DND-41 (cell line): ENCODE results near the gene STX12.

Experiments used
- ATAC-seq: fragments of 200-7000 bp; cut with Tn5 transposase; 3 replicates; pipeline ENCODE4 v1.9.1; 2021; ENCODE audit warnings: low read depth; ENCODE audit not compliant: insufficient read depth
- DNase-seq: peaks from one replicate; pipeline ENCODE4 v3.0.0-alpha.2; 2020
- H2AFZ ChIP-seq: 2 replicates; pipeline ENCODE4 v1.6.0; 2012; ENCODE audit warnings: low read depth, low read length
- H3K27ac ChIP-seq: 2 replicates; pipeline ENCODE4 v1.5.1; 2012; ENCODE audit warnings: low read length, inconsistent platforms
- H3K27me3 ChIP-seq: fragments of 200-600 bp; sonication (generic); 2 replicates; pipeline ENCODE4 v1.6.0; 2012; ENCODE audit warnings: low read length, mild to moderate bottlenecking, inconsistent platforms; ENCODE audit not compliant: insufficient read depth, poor library complexity
- H3K36me3 ChIP-seq: 2 replicates; pipeline ENCODE4 v1.5.1; 2012; ENCODE audit warnings: low read length, inconsistent platforms; ENCODE audit not compliant: insufficient read depth
- H3K4me1 ChIP-seq: 2 replicates; pipeline ENCODE4 v1.5.1; 2012; ENCODE audit warnings: mild to moderate bottlenecking, low read length; ENCODE audit not compliant: insufficient read depth
- H3K4me2 ChIP-seq: 2 replicates; pipeline ENCODE4 v1.6.0; 2012; ENCODE audit warnings: mild to moderate bottlenecking, moderate library complexity, low read length, inconsistent platforms; ENCODE audit not compliant: insufficient read depth
- H3K4me3 ChIP-seq, 2 experiments: fragments of 200-600 bp in 1 of 2; shearing (Covaris generic) in 1 of 2; 2 replicates each; pipeline ENCODE4 v1.5.1; 2012 to 2016; ENCODE audit warnings: inconsistent platforms in 2 of 2, low read length in 2 of 2, mild to moderate bottlenecking in 2 of 2, low read depth in 1 of 2, moderate library complexity in 1 of 2
- H3K79me2 ChIP-seq: 2 replicates; pipeline ENCODE4 v1.6.0; 2012; ENCODE audit warnings: low read length, inconsistent platforms; ENCODE audit not compliant: insufficient read depth
- H3K9ac ChIP-seq: 2 replicates; pipeline ENCODE4 v1.6.0; 2012; ENCODE audit warnings: low read depth, mild to moderate bottlenecking, inconsistent platforms, low read length, moderate library complexity
- H3K9me3 ChIP-seq: 2 replicates; pipeline ENCODE4 v1.5.1; 2012; ENCODE audit warnings: low read length, moderate library complexity, mild to moderate bottlenecking, inconsistent platforms; ENCODE audit not compliant: insufficient read depth, severe bottlenecking
- H4K20me1 ChIP-seq: 2 replicates; pipeline ENCODE4 v1.6.0; 2012; ENCODE audit warnings: low read length; ENCODE audit not compliant: insufficient read depth
- CTCF ChIP-seq: IDR thresholded peaks from 2 replicates; pipeline ENCODE4 v1.5.1; 2012; ENCODE audit warnings: borderline replicate concordance, low read length, moderate library complexity, mild to moderate bottlenecking; ENCODE audit not compliant: poor library complexity, severe bottlenecking; ENCODE audit errors: extremely low read depth
- EZH2 ChIP-seq: IDR thresholded peaks from 3 replicates; pipeline ENCODE4 v1.6.1; 2012; ENCODE audit warnings: borderline replicate concordance, low read depth, mild to moderate bottlenecking, moderate library complexity, low read length, inconsistent platforms; ENCODE audit not compliant: severe bottlenecking

Gene STX12

DNA sequence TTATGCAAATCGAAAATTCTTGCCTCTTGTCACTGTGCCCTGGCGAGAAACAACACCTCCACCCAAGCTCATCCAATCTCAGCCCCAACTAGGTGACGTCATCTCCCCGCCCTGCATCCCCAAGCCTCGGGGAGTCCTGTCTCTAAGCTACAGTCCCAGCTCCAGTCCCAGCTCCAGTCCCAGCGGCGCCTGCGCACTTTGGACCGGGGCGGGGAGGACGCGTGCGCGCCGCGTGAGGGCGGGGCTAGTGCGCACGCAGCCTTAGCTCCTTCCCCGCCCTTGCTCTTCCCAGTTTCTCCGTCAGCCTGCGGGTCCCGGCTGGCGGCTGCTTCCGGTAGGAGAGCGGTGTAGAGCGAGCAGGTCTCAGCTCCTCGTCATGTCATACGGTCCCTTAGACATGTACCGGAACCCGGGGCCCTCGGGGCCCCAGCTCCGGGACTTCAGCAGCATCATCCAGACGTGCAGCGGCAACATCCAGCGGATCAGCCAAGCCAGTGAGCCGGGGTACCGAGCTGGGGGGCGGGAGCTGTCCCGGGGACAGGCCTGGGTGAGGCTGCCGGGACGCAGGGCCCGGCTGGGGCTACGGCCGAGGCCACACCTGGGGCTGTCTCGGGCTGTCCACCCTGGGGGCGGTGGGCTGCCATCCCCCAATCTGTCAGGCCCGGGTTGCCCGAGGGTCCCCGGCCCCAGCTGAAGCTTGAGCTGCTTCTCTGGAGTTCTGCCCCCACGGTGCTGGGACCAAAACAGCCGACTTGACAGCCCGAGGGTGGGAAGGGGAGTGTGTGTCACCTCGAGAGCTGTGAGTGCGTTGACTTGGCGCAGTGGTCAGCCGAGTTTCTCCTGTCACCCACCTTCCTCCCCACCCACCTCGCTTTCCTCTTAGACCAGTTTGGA lies at the start of gene STX12:
TSS of gene STX12 (plus strand) at position 288 of the 894 bp plus-strand sequence. CDS start at position 377, 89 bp downstream.
- H4K20me1 ChIP-seq: peaks cover 9% of the 10 kb centered on the region; the same call in 1 of the 2 replicates
- peaks cover 10% of the 10 kb centered on the region; the same call in 1 of the 2 replicates for H3K36me3 ChIP-seq
- ATAC-seq (peak; percentile 96), DNase-seq (peak; percentile 99)
- H3K4me1 ChIP-seq: peaks cover 32% of the 10 kb centered on the region
- peak within 1 kb of the TSS; percentile 79 for H3K9ac ChIP-seq
- peak within 1 kb of the TSS; percentile 75 to 87 for H3K4me3 ChIP-seq
- peak within 1 kb of the TSS; percentile 92 for H3K4me2 ChIP-seq
- H3K27me3 ChIP-seq: no peaks in the 10 kb centered on the region
- TF ChIP-seq CTCF: no peak
- no peak for TF ChIP-seq EZH2
- no peaks in the 10 kb centered on the region for H3K9me3 ChIP-seq
- H3K27ac ChIP-seq: peak within 1 kb of the TSS; percentile 75
- peak within 1 kb of the TSS; percentile 80 for H2AFZ ChIP-seq
- H3K79me2 ChIP-seq: peaks cover 49% of the 10 kb centered on the region

DNA sequence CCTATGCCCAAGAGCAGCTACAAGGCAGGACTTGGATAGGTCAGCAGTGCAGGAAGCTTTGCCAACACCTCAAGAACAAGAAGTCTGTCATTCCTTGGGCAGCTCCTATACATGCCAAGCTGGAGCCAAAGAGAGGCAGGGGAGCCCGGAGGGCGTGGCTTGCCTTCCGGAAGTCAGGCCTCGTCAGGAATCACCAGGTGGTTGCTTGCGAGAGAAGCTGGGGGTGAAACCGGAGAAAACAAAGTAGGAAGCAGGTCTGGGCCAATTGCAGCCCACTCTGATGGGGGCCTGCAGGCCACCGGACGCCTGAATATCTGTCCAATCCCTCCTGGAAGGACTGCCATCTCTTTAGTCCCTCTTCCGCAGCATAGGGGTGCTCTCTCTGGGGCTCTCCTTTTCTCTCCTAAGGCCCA lies 48.1 kb upstream of the STX12 start:
- H3K27ac ChIP-seq: peak overlapping the region; percentile 72
- H3K36me3 ChIP-seq: peaks cover 10% of the 10 kb centered on the region
- TF ChIP-seq CTCF (no peak), EZH2 (no peak)

GRCh38 chr1:27725374-27726172 lies 47.4 kb upstream of the STX12 start, which contains the start of gene FAM76A:
FAM76A (plus strand) TSS chr1:27725961; CDS start chr1:27726081, 120 bp downstream.
- peaks cover 21% of the 10 kb centered on the region for H3K4me1 ChIP-seq
- H3K9me3 ChIP-seq: no peaks in the 10 kb centered on the region
- no peak for TF ChIP-seq EZH2
- TF ChIP-seq CTCF: peak; percentile 72
- H3K9ac ChIP-seq: peak within 1 kb of the TSS; percentile 97
- peak within 1 kb of the TSS; percentile 81 for H3K4me2 ChIP-seq
- H3K36me3 ChIP-seq: peaks cover 14% of the 10 kb centered on the region
- H3K4me3 ChIP-seq: peak within 1 kb of the TSS; percentile 97 to 99
- no peaks in the 10 kb centered on the region for H4K20me1 ChIP-seq
- peak within 1 kb of the TSS; percentile 72 for H3K27ac ChIP-seq
- no peaks in the 10 kb centered on the region for H3K27me3 ChIP-seq
- peaks cover 18% of the 10 kb centered on the region for H3K79me2 ChIP-seq
- H2AFZ ChIP-seq: peak within 1 kb of the TSS; percentile 94
- peak; percentile 96 for ATAC-seq
- peak; percentile 100 for DNase-seq

More for the DNA sequence above, 48.1 kb upstream of the STX12 start:
- Histone ChIP-seq H3K9ac (peak overlapping the region; percentile 46), H3K4me2 (peak overlapping the region; percentile 74), H3K4me1 (peaks cover 21% of the 10 kb centered on the region), H3K79me2 (peaks cover 18% of the 10 kb centered on the region), H2AFZ (peak overlapping the region; percentile 86), H3K4me3 (peak overlapping the region in 1 of 2 experiments; percentile 53; a peak in 2 of 4 replicates), H4K20me1 (no peaks in the 10 kb centered on the region), H3K27me3 (no peaks in the 10 kb centered on the region), H3K9me3 (no peaks in the 10 kb centered on the region)
- peak; percentile 12 for DNase-seq
- no peak for ATAC-seq
